ENCODE data around the gene TMEM117. TPM values are rescaled to one million over a fixed set of nuclear protein-coding genes. Genes with fewer than 3 reads are reported as not detected.

TMEM117 gene
- total RNA-seq, 2 experiments from 2014 or later = 1.7 TPM

DNA sequence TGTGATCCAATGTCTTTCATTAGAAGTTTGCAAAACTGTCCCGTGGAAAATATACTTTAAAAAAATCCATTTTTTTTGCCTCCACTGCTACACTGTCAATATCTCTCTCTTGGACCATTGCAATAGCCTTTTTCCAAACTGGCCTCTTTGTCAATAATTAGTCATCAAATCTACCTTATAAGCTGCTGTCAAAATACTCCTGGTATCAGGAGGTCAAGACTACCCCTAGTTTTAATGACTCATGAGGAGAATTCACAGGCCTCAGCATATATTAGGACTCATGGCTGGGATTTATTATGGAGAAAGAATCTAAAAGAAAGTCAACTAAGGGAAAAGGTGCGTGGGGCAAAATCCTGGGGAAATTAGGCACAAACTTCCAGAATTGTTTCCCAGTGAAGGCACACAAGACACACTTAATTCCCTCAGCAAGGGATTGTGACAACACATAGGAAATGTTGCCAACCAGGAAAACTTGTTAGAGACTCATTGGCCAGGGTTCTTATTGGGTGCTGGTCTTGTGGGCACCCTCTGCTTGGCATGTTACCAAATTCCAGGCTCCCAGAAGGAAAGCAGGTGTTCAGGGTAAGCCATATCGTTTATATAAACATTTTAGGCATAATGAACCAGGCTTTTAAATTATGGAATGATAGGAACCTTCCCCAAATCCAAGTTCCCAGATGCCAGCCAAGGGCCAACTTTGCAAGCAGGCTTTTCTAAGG lies 56.1 kb downstream of the TMEM117 start:
- DNase-seq = no peak
- Mint-ChIP-seq H3K9me3 (peaks cover 5% of the 10 kb centered on the region), H3K27me3 (no peaks in the 10 kb centered on the region), H3K4me1 (ENCODE audit: low read depth) (no peaks in the 10 kb centered on the region), H3K4me3 (no peak overlapping the region), H3K27ac (no peak overlapping the region), H3K36me3 (peaks cover 9% of the 10 kb centered on the region)
- intact Hi-C loops (cut with micrococcal nuclease) = no loop called here
- POLR2A ChIA-PET = no interaction called here
- CTCF ChIA-PET = no interaction called here

GRCh38 chr12:43893670-43894069 lies 57.8 kb downstream of the TMEM117 start:
- no peaks in the 10 kb centered on the region for H3K4me1 Mint-ChIP-seq (ENCODE audit: low read depth)
- CTCF ChIA-PET = interaction anchor here (0.8 kb wide), 1 partner anchor 11 kb away, joined by 4 read pairs; no protein-coding TSS in a partner anchor
- H3K4me3 Mint-ChIP-seq = no peak overlapping the region
- POLR2A ChIA-PET = no interaction called here
- H3K9me3 Mint-ChIP-seq = peaks cover 5% of the 10 kb centered on the region
- DNase-seq = no peak
- intact Hi-C loops (cut with micrococcal nuclease) = no loop called here
- peaks cover 9% of the 10 kb centered on the region for H3K36me3 Mint-ChIP-seq
- H3K27ac Mint-ChIP-seq = no peak overlapping the region
- H3K27me3 Mint-ChIP-seq = no peaks in the 10 kb centered on the region

GRCh38 chr12:43895580-43896206 lies 59.8 kb downstream of the TMEM117 start:
- Mint-ChIP-seq H3K4me1 (ENCODE audit: low read depth) (no peaks in the 10 kb centered on the region), H3K27ac (no peak overlapping the region), H3K36me3 (peaks cover 9% of the 10 kb centered on the region), H3K4me3 (no peak overlapping the region), H3K27me3 (no peaks in the 10 kb centered on the region), H3K9me3 (peaks cover 5% of the 10 kb centered on the region)
- DNase-seq = no peak
- intact Hi-C loops (cut with micrococcal nuclease) = no loop called here
- ChIA-PET POLR2A (no interaction called here), CTCF (no interaction called here)

- Mint-ChIP-seq H3K4me1 (ENCODE audit: low read depth) (no peaks in the 10 kb centered on the region), H3K27ac (no peak overlapping the region), H3K4me3 (no peak overlapping the region), H3K9me3 (peaks cover 5% of the 10 kb centered on the region), H3K27me3 (no peaks in the 10 kb centered on the region), H3K36me3 (peaks cover 9% of the 10 kb centered on the region)
- DNase-seq = no peak
- ChIA-PET POLR2A (no interaction called here), CTCF (no interaction called here)
- intact Hi-C loops (cut with micrococcal nuclease) = no loop called here
Observed at GRCh38 chr12:43896496-43896895, 60.6 kb downstream of the TMEM117 start.

DNA sequence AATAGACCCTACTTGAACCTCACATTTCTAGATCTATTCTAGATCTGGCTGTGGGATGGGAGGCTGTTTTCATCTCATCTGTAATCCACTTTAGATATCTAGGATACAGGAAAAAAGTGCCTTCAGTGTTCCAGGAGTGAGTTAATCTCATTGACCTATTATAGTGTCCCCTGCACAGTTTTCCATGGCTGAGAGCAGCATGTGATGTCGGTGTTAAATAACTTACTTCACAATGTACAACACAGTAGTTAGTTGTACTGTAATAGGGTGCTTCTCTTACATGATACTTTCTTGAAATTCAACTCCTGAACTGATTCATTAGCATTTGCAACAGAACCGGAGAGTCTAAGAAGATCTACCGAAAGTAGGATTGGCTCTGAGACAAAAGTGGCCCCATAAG lies 62.6 kb downstream of the TMEM117 start:
- Mint-ChIP-seq H3K9me3 (no peaks in the 10 kb centered on the region), H3K4me3 (no peak overlapping the region), H3K27ac (no peak overlapping the region), H3K4me1 (ENCODE audit: low read depth) (no peaks in the 10 kb centered on the region), H3K36me3 (no peaks in the 10 kb centered on the region), H3K27me3 (no peaks in the 10 kb centered on the region)
- ChIA-PET CTCF (no interaction called here), POLR2A (interaction anchor here (0.8 kb wide), 1 partner anchor 24 kb away, joined by 3 read pairs; no protein-coding TSS in a partner anchor)
- intact Hi-C loops (cut with micrococcal nuclease) = no loop called here
- no peak for DNase-seq

DNA sequence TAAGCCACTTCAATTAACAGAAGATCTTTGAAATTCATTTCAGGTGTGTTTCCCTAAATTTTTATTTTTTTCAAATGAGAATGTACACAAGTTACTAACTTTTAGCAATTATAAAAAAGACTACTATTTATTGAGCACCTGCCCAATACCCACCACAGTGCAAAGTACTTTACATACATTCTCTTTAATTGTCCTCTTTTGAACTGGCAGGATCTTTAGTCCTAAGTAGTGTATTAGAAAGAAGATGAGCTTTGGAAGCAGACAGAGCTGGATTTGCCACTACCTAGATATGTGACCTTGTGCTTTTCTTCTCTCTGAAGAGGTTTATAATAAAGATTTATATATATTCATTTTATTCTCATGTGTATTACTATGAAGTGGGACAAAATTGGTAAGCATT lies 63.7 kb downstream of the TMEM117 start:
- ChIA-PET CTCF (no interaction called here), POLR2A (no interaction called here)
- no peak for DNase-seq
- no peaks in the 10 kb centered on the region for H3K27me3 Mint-ChIP-seq
- H3K36me3 Mint-ChIP-seq = no peaks in the 10 kb centered on the region
- H3K9me3 Mint-ChIP-seq = no peaks in the 10 kb centered on the region
- no peak overlapping the region for H3K4me3 Mint-ChIP-seq
- no peak overlapping the region for H3K27ac Mint-ChIP-seq
- intact Hi-C loops (cut with micrococcal nuclease) = no loop called here
- no peaks in the 10 kb centered on the region for H3K4me1 Mint-ChIP-seq (ENCODE audit: low read depth)

DNA sequence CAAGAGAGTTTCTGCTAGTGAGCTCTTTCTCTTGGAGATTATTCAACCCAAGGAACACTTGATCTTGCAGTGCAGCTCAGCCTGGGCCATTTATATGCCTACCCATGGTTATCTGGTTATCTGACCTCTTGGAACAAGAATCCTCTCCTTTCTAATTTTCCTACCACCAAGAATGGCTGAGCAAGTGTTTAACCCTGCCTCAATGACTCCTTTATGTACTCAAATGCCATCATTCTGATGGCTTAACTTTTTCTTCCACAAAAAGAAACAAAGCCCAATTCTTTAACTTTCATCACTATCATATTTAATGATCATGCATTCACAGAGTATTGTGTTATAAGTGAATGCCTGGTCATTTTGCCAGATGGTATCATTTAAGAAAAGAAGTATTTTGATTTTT lies 67.8 kb downstream of the TMEM117 start:
- intact Hi-C loops (cut with micrococcal nuclease) = no loop called here
- Mint-ChIP-seq H3K27me3 (no peaks in the 10 kb centered on the region), H3K9me3 (no peaks in the 10 kb centered on the region), H3K4me3 (no peak overlapping the region), H3K36me3 (peaks cover 3% of the 10 kb centered on the region), H3K27ac (no peak overlapping the region), H3K4me1 (ENCODE audit: low read depth) (no peaks in the 10 kb centered on the region)
- ChIA-PET POLR2A (no interaction called here), CTCF (no interaction called here)
- no peak for DNase-seq

GRCh38 chr12:43912859-43913258 lies 77.0 kb downstream of the TMEM117 start:
- H3K9me3 Mint-ChIP-seq = no peaks in the 10 kb centered on the region
- no peak overlapping the region for H3K4me3 Mint-ChIP-seq
- DNase-seq = no peak
- H3K36me3 Mint-ChIP-seq = no peaks in the 10 kb centered on the region
- intact Hi-C loops (cut with micrococcal nuclease) = no loop called here
- ChIA-PET CTCF (no interaction called here), POLR2A (no interaction called here)
- no peaks in the 10 kb centered on the region for H3K27me3 Mint-ChIP-seq
- no peak overlapping the region for H3K27ac Mint-ChIP-seq
- no peaks in the 10 kb centered on the region for H3K4me1 Mint-ChIP-seq (ENCODE audit: low read depth)

- Mint-ChIP-seq H3K4me3 (no peak overlapping the region), H3K36me3 (no peaks in the 10 kb centered on the region), H3K4me1 (ENCODE audit: low read depth) (no peaks in the 10 kb centered on the region), H3K27ac (no peak overlapping the region), H3K27me3 (no peaks in the 10 kb centered on the region), H3K9me3 (no peaks in the 10 kb centered on the region)
- DNase-seq = no peak
- ChIA-PET CTCF (no interaction called here), POLR2A (no interaction called here)
- intact Hi-C loops (cut with micrococcal nuclease) = no loop called here
Observed at GRCh38 chr12:43914391-43914790, 78.5 kb downstream of the TMEM117 start.

DNA sequence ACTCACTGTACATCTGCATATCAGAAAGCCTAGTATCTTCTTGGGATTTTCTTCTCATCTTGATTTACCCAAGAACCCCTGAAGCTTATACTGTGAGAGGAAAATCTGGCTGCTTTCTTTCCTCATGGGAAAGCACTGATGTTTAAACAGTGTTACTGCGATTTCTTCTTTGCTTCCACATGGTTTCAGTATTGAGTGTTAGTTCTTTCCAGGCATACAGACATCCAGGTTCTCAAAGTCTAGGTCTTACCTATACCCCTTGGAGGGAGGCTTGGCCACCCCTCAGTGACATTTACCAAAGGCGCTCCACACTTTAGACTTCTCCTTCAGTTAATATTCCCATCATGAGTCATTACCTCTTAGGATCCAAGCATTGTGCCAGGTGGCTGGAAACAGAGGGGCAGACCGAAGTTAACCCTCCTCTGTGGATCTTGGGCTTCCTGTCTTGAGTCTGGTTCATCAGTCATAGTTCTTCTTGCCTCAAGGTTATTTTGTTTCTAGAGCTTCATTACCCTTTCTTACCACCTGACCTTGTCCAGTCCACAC lies 79.1 kb downstream of the TMEM117 start:
- intact Hi-C loops (cut with micrococcal nuclease) = no loop called here
- Mint-ChIP-seq H3K36me3 (no peaks in the 10 kb centered on the region), H3K27me3 (no peaks in the 10 kb centered on the region), H3K27ac (no peak overlapping the region), H3K9me3 (no peaks in the 10 kb centered on the region), H3K4me3 (no peak overlapping the region), H3K4me1 (ENCODE audit: low read depth) (no peaks in the 10 kb centered on the region)
- ChIA-PET CTCF (no interaction called here), POLR2A (no interaction called here)
- no peak for DNase-seq

- ChIA-PET CTCF (no interaction called here), POLR2A (no interaction called here)
- DNase-seq = no peak
- Mint-ChIP-seq H3K4me1 (ENCODE audit: low read depth) (no peaks in the 10 kb centered on the region), H3K36me3 (no peaks in the 10 kb centered on the region), H3K4me3 (no peak overlapping the region), H3K9me3 (no peaks in the 10 kb centered on the region), H3K27ac (no peak overlapping the region), H3K27me3 (no peaks in the 10 kb centered on the region)
- intact Hi-C loops (cut with micrococcal nuclease) = no loop called here
Observed at GRCh38 chr12:43917896-43918295, 82.0 kb downstream of the TMEM117 start.

DNA sequence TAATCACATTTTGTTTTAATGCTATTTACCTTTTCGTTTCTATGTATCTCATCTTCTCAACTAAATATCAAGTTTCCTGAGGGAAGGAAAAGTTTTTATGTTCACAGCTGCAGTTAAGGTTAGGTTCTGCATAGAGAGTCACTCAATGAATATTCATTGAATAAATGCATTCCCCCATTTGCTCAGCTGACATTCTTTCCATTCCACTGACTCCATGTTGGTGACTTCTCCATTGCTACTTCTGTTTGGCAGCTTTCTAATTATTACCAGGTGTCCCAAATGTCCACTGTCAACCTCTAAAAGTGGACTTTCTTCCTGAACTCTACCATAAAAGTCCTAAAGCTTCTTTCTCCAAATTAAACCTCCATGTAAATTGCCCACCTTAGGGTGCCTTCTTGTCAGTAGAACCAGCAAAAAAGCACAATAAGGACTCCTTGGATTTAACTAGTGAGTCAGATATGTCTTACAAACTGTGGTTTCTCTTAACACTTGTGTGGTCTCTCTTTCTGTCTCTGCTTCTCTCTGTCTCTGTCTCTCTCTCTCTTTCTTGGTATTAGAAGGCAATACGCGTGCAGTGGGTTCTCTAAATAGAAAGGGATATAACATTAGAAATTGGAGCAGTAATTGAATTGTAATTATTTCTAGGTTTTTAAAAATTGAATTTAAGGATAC lies 85.9 kb downstream of the TMEM117 start:
- no peak overlapping the region for H3K27ac Mint-ChIP-seq
- H3K27me3 Mint-ChIP-seq = no peaks in the 10 kb centered on the region
- H3K36me3 Mint-ChIP-seq = peaks cover 5% of the 10 kb centered on the region
- no peak for DNase-seq
- H3K4me3 Mint-ChIP-seq = no peak overlapping the region
- POLR2A ChIA-PET = no interaction called here
- no peaks in the 10 kb centered on the region for H3K9me3 Mint-ChIP-seq
- H3K4me1 Mint-ChIP-seq (ENCODE audit: low read depth) = no peaks in the 10 kb centered on the region
- CTCF ChIA-PET = no interaction called here
- intact Hi-C loops (cut with micrococcal nuclease) = no loop called here

DNA sequence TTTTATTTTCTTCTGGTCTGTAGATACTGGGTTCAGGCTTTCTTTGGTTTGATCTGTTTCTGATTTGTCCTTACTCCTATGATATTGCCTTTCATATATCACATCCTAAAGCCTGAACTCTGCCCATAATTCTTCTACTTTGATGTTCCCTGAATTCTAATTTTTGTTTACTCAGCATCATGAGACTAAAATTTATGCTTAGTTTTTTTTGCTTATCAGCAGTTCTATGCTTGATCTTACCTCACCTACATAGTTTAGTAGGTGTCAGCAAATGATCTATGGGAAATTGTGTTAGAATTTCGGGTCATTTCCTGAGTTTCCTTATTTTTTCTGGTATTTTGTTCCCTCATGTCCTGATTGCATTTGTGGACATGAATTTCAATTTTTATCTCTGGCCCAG lies 94.2 kb downstream of the TMEM117 start:
- H3K36me3 Mint-ChIP-seq = peaks cover 14% of the 10 kb centered on the region
- POLR2A ChIA-PET = no interaction called here

More for the DNA sequence above, 94.2 kb downstream of the TMEM117 start:
- Mint-ChIP-seq H3K4me1 (ENCODE audit: low read depth) (no peaks in the 10 kb centered on the region), H3K4me3 (no peak overlapping the region), H3K27me3 (no peaks in the 10 kb centered on the region), H3K9me3 (peaks cover 25% of the 10 kb centered on the region), H3K27ac (no peak overlapping the region)
- intact Hi-C loops (cut with micrococcal nuclease) = no loop called here
- CTCF ChIA-PET = no interaction called here
- no peak for DNase-seq

All from activated CD4-positive, alpha-beta memory T cell treated with anti-CD3 and anti-CD28 coated beads for 36 hours (primary cell).